ENCODE data around the gene ENKD1.

The ENKD1 gene

DNA sequence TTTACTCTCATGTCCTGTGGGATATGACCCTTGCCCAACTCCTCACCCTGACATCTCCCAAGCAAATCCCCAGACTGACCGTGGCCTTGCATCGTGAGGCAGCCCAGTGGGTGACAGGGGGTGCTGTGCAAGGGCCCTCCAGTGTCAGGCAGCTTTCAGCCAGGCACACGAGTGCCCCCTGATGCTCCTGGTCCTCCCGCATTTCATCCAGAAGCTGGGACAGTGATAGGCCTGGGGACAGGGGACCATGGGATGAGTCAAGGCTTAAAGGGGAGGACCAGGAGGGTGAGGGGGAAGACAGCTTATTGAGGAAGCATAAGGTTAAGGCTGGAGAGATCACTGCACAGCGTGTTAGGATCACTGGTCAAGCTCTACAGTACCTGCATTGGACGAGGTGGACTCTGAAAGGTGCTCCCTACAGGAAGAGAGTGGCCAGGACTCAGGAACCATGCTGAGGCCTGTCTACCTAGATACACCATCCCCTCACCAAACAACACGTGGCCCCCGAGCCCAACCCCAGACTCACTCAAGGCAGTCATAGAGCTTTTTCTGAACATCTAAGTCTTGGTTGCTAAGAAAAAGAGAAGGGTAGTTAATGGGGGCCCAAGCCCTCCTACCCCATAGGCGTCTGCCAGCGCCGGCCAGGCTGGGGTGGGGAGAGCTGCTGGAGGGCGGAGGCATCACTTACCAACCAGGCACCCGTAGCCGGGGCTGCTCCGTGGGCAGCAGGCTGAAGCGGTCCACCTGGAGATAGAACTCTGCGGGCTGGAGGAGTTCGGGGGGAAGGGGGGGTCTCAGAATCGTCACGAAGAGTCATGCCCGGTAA lies 7.5 kb downstream of the ENKD1 start:
- TF ChIP-seq Cebpa-rat (IDR thresholded peaks at IDR 0.05): no peak
- Histone ChIP-seq H4K20me1 (peaks cover 0 to 73% (median 29%) of the 10 kb centered on the region in 11 experiments; a peak in 17 of 22 replicates), H3K9ac (peak overlapping the region; percentile 80 to 92 (median 86)), H3K36me3 (peaks cover 36 to 70% (median 56%) of the 10 kb centered on the region in 11 experiments; a peak in 21 of 22 replicates), H3K4me3 (peak overlapping the region; percentile 77 to 100 (median 94)), H3K9me3 (replicated peaks in 1 of 11) (no peaks in the 10 kb centered on the region), H3K27me3 (no peaks in the 10 kb centered on the region), H3K4me1 (peaks cover 21 to 36% (median 28%) of the 10 kb centered on the region in 10 experiments), H3K27ac (peak overlapping the region; percentile 44 to 83 (median 77); a peak in 20 of 22 replicates), H3K4me2 (peak overlapping the region; percentile 82 to 99 (median 98))

DNA sequence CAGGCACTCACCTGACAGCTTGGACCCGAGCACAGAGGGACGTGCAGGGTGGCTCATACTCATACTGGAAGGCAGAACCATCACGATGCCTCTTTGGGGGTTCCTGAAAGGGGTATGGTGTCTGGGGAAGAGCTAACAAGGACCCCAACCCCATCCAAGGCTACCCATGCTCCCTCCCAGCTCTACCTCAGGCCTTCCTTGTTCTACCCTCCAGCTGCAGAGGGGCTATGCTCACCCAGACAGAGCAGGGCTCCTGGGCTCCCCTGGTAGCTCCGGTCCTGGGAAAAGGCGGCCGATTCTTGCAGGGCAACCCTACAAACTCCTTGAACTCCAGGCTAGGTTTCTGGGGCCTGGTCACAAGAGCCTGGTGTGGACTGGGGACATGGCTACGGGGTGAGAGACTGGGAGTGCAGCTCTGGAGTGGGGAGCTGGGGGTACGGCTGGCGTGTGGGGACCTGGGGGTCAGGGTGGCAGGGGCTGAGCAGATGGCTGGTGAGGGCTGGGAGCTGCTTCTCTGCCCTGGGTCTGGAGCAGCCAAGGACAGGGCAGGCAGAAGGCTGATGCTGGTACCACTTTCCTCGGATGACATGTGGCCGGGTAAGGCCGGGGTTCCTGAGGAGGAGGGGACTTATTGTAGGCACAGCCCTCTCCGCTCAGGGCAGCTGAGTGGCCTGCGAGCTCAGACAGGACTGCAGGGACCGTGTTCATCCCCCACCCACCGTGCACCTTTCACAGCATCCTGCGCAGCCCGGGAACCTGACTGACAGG lies 8.6 kb downstream of the ENKD1 start:
- peaks cover 20 to 28% (median 24%) of the 10 kb centered on the region in 10 experiments for H3K4me1 ChIP-seq
- no peaks in the 10 kb centered on the region for H3K27me3 ChIP-seq
- H4K20me1 ChIP-seq: peaks cover 0 to 62% (median 29%) of the 10 kb centered on the region in 11 experiments; a peak in 17 of 22 replicates
- H3K4me2 ChIP-seq: peak overlapping the region in 9 of 11 experiments; percentile 92 to 99 (median 98); a peak in 9 of 22 replicates
- peak overlapping the region in 2 of 10 experiments; percentile 77 to 89; a peak in 2 of 20 replicates for H3K4me3 ChIP-seq
- H3K9ac ChIP-seq: peak overlapping the region in 8 of 11 experiments; percentile 2 to 92 (median 84); a peak in 8 of 22 replicates
- TF ChIP-seq Cebpa-rat (IDR thresholded peaks at IDR 0.05): no peak
- no peaks in the 10 kb centered on the region for H3K9me3 ChIP-seq (replicated peaks in 1 of 11)
- no peak overlapping the region for H3K27ac ChIP-seq
- H3K36me3 ChIP-seq: peaks cover 32 to 62% (median 58%) of the 10 kb centered on the region in 11 experiments; a peak in 21 of 22 replicates

DNA sequence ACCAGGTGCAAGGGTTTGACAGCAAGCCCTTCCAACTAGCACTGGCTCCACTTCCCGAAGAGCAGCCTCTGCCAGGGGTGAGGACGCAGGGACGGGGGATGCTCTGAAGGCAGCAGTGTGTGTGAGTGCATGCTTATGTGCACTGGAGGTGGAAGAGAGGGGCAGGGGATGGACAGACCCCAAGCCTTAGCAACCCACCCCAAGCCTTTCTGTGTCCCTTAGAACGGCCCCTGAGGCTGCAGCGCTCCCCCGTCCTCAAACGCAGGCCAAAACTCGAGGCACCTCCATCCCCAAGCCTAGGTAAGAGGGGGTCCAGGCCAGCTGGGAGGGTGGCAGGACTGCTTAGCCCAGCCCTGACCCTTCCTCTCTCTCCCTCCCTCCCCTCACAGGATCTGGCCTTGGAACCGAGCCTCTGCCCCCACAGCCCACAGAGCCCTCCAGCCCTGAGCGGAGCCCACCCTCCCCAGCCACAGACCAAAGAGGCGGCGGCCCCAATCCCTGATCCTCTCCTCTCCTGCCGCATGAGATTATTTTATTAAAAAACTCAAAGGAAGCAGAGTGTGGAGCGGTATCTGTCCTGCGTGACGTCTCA lies 9.4 kb downstream of the ENKD1 start:
- peaks cover 20 to 28% (median 24%) of the 10 kb centered on the region in 10 experiments for H3K4me1 ChIP-seq
- no peak overlapping the region for H3K4me2 ChIP-seq
- TF ChIP-seq Cebpa-rat (IDR thresholded peaks at IDR 0.05): no peak
- H3K27ac ChIP-seq: no peak overlapping the region
- no peaks in the 10 kb centered on the region for H3K9me3 ChIP-seq (replicated peaks in 1 of 11)
- H3K36me3 ChIP-seq: peaks cover 24 to 60% (median 54%) of the 10 kb centered on the region in 11 experiments; a peak in 21 of 22 replicates
- peaks cover 0 to 58% (median 29%) of the 10 kb centered on the region in 11 experiments; a peak in 17 of 22 replicates for H4K20me1 ChIP-seq
- 0 out of 22 replicates have a peak overlapping the region, but pooled peaks of 1 of the 11 experiments have one; percentile 13 for H3K9ac ChIP-seq
- no peaks in the 10 kb centered on the region for H3K27me3 ChIP-seq
- H3K4me3 ChIP-seq: no peak overlapping the region

DNA sequence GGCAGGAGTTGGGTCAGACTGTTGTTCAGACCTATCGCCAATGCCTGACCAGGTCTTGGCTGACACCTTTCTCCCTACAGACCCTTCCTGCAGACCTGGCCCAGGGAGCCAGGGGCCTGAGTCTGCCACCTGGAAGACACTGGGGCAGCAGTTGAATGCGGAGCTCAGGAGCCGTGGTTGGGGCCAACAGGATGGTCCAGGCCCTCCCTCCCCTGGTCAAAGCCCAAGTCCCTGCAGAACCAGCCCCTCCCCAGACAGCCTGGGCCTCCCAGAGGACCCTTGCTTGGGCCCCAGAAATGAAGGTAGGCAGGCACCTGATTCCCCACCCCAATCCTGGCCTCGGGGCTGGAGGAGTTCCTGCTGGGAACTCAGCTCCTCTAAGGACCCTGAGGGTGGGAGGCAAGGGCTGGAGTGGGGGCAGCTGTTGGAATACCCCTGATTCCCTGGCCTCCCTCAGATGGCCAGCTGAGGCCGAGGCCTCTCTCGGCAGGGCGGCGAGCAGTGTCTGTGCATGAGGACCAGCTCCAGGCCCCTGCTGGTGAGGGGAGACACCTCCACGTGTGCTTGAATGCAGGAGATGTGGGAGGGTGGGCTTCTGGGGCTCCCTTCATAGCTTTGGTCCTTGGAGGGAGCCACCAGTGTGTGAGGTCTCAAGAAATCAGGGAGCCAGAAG lies 10.1 kb downstream of the ENKD1 start:
- peaks cover 16 to 22% (median 19%) of the 10 kb centered on the region in 10 experiments for H3K4me1 ChIP-seq
- H3K9ac ChIP-seq: 0 out of 22 replicates have a peak overlapping the region, but pooled peaks of 1 of the 11 experiments have one; percentile 13
- no peak for TF ChIP-seq Cebpa-rat (IDR thresholded peaks at IDR 0.05)

DNA sequence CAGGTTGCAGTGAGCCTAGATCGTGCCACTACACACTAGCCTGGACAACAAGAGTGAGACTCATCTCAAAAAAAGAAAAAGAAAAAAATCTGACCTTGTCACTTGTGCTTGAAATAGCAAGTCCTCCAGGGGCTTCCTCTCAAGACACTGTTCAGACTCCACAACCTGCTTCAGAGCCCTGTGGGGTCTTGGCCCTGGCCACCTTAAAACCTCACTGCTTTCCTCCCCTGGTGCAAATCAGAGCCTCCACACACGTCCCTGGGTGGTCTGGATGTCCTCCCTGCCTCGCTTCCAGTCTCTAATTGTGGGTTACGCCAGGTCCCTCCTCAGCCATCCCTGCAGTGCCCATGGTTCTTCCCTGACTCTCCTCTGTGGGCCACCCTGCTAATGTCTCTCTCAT lies 11.2 kb downstream of the ENKD1 start:
- Histone ChIP-seq H3K27me3 (no peaks in the 10 kb centered on the region), H3K4me1 (peaks cover 11 to 15% (median 12%) of the 10 kb centered on the region in 10 experiments), H3K4me2 (no peak overlapping the region), H3K36me3 (peaks cover 23 to 77% (median 66%) of the 10 kb centered on the region in 11 experiments; a peak in 21 of 22 replicates), H3K4me3 (no peak overlapping the region), H3K9me3 (replicated peaks in 1 of 11) (no peaks in the 10 kb centered on the region), H3K9ac (0 out of 22 replicates have a peak overlapping the region, but pooled peaks of 1 of the 11 experiments have one; percentile 5), H4K20me1 (peaks cover 0 to 56% (median 25%) of the 10 kb centered on the region in 11 experiments; a peak in 17 of 22 replicates), H3K27ac (no peak overlapping the region; a peak in 1 of 22 replicates)
- no peak for TF ChIP-seq Cebpa-rat (IDR thresholded peaks at IDR 0.05)

More for the DNA sequence above, 10.1 kb downstream of the ENKD1 start:
- no peak overlapping the region for H3K4me2 ChIP-seq
- no peaks in the 10 kb centered on the region for H3K9me3 ChIP-seq (replicated peaks in 1 of 11)
- H3K27me3 ChIP-seq: no peaks in the 10 kb centered on the region
- peaks cover 0 to 58% (median 28%) of the 10 kb centered on the region in 11 experiments; a peak in 17 of 22 replicates for H4K20me1 ChIP-seq
- H3K27ac ChIP-seq: no peak overlapping the region
- H3K4me3 ChIP-seq: no peak overlapping the region
- H3K36me3 ChIP-seq: peaks cover 23 to 66% (median 57%) of the 10 kb centered on the region in 11 experiments; a peak in 21 of 22 replicates

DNA sequence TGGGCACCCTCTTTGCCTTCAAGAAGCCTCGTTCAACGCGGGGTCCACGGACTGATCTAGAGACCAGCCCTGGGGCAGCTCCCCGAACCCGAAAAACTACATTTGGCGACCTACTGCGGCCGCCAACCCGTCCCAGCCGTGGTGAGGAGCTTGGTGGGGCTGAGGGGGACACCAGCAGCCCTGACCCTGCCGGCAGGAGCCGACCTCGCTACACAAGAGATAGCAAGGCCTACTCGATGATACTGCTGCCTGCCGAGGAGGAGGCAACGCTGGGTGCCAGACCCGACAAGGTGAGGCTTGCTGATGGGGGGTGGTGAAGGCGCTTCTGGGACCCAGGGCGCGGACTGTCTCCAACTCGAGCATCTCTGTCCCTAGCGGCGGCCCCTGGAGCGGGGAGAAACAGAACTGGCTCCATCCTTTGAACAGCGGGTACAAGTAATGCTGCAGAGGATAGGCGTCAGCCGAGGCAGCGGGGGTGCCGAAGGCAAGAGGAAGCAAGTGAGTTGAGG lies 12.1 kb downstream of the ENKD1 start:
- peaks cover 10 to 14% (median 12%) of the 10 kb centered on the region in 10 experiments for H3K4me1 ChIP-seq
- no peak overlapping the region for H3K4me2 ChIP-seq
- H3K27me3 ChIP-seq: no peaks in the 10 kb centered on the region
- H3K9me3 ChIP-seq (replicated peaks in 1 of 11): no peaks in the 10 kb centered on the region
- H3K9ac ChIP-seq: peak overlapping the region in 1 of 11 experiments; percentile 11; a peak in 1 of 22 replicates
- peaks cover 0 to 56% (median 20%) of the 10 kb centered on the region in 11 experiments; a peak in 17 of 22 replicates for H4K20me1 ChIP-seq
- H3K4me3 ChIP-seq: no peak overlapping the region
- H3K27ac ChIP-seq: no peak overlapping the region
- H3K36me3 ChIP-seq: peaks cover 23 to 86% (median 75%) of the 10 kb centered on the region in 11 experiments; a peak in 21 of 22 replicates
- no peak for TF ChIP-seq Cebpa-rat (IDR thresholded peaks at IDR 0.05)

DNA sequence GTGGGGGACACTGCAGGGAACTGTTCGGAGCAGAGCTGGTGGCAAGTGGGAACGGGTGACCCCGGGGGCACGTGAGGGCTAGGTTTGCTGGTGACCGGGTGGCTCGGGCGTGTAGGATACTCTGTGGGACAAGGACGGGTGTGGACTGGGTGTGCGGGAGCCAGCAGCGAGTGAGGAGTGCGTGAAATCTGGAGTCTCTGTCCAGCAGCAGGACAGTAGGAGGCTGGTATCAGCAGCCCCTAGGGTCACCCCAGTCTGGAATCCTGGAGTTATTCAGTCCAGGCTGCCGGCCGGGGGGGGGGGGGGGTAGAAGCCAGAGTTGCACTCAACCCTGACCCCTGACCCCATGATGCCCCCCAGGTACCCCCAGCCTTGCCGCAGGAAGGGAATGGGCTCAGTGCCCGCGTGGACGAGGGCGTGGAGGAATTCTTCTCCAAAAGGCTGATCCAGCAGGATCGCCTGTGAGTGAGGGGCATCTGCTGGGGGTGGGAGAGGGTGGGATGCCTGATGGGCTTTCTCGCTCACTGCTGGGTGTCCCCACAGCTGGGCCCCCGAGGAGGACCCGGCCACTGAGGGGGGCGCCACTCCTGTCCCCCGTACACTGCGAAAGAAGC lies 12.7 kb downstream of the ENKD1 start:
- Histone ChIP-seq H3K27ac (no peak overlapping the region), H3K4me2 (no peak overlapping the region), H3K4me3 (no peak overlapping the region), H3K36me3 (peaks cover 23 to 90% (median 78%) of the 10 kb centered on the region in 11 experiments; a peak in 21 of 22 replicates), H3K4me1 (peaks cover 5 to 9% (median 7%) of the 10 kb centered on the region in 10 experiments), H4K20me1 (peaks cover 0 to 51% (median 15%) of the 10 kb centered on the region in 11 experiments; a peak in 17 of 22 replicates), H3K9me3 (replicated peaks in 1 of 11) (no peaks in the 10 kb centered on the region), H3K27me3 (no peaks in the 10 kb centered on the region), H3K9ac (no peak overlapping the region)
- TF ChIP-seq Cebpa-rat (IDR thresholded peaks at IDR 0.05): no peak
